Suprapubic skin (tissue), 4 donors: ENCODE data around the gene SLC25A42.

Source experiments
- CTCF ChIP-seq, 2 donors: fragments of 200-600 bp in 1 of 2; fragments of 450-650 bp in 1 of 2; sonication (generic) in 1 of 2; IDR thresholded peaks; one replicate each; pipeline ENCODE4 v1.5.1; 2016 to 2019; ENCODE audit warnings: antibody characterized with exemption in 2 of 2, mild to moderate bottlenecking in 1 of 2, moderate library complexity in 1 of 2
- EP300 ChIP-seq: sonication (generic); formaldehyde crosslinking; IDR thresholded peaks from one replicate; pipeline ENCODE4 v1.6.1; 2017; ENCODE audit warnings: antibody characterized with exemption
- POLR2A ChIP-seq, 2 donors: fragments of 450-650 bp; IDR thresholded peaks; one replicate each; pipeline ENCODE4 v1.6.1; 2017; ENCODE audit warnings: antibody characterized with exemption in 2 of 2, mild to moderate bottlenecking in 2 of 2, moderate library complexity in 2 of 2
- POLR2AphosphoS5 ChIP-seq, 3 donors: sonication (generic); formaldehyde crosslinking; IDR thresholded peaks; one replicate each; pipeline ENCODE4 v1.6.1; 2017; ENCODE audit warnings: antibody characterized with exemption in 3 of 3

- TF ChIP-seq POLR2A (IDR thresholded peaks at IDR 0.05): no peak
- no peak for TF ChIP-seq CTCF (IDR thresholded peaks at IDR 0.05)
- TF ChIP-seq EP300: no peak
- TF ChIP-seq POLR2AphosphoS5 (IDR thresholded peaks at IDR 0.05): no peak
These were observed 69.1 kb downstream of the SLC25A42 start for GRCh38 chr19:19132912-19133311.
